HL-60/S4 (cell line): ENCODE results near the gene ZNFX1.
"Not testable (repeated sequence)": the region's sequence is repeated elsewhere in the genome, so short reads cannot be mapped to it uniquely, and the experiment has no call there.

Source experiments
- in situ Hi-C: fragments of 300-500 bp; cut with MboI; formaldehyde crosslinking; loops from 2 replicates; pipeline ENCODE4 v1.14.3; 2022; ENCODE audit warnings: low sequenced_read_pairs

Gene ZNFX1

DNA sequence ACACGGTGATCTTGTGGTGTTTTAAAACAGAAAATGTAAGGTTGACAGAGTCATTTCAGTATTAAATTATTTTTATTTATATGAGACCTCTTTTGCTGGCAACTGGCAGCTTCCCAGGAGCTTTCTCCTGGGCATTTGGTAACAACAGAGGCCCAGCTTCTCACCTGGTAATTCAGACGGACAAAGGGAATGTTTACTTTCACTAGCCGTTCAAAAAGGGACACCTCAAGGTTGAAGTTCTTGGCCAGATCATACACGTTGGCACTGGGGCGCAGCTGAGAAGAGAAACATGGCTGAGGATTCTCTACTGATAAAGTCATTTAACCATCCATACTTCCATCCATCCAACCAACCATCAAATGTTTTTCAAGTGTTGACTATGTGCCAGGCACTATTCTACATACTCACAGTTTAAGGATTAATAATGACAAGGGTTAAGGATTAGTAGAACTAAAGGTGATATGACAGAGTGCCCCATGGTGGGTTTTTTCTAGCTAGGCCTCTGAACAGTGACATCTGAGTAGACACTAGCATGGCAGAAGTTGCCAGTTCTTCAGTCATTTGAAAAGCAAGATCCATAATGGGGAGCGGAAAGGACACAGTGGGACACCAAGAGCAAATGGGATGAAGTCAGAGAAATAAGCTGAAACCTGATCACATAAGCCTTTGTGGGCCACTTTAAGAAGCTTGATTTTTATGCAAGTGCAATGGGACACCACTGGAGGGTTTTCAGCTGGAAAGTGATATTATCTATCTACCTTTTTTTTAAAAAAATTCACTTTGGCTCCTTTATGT, 25.1 kb downstream of the ZNFX1 start:
- in situ Hi-C loops: no loop called here

GRCh38 chr20:49248879-49249665, 28.8 kb downstream of the ZNFX1 start:
- in situ Hi-C loops: no loop called here

DNA sequence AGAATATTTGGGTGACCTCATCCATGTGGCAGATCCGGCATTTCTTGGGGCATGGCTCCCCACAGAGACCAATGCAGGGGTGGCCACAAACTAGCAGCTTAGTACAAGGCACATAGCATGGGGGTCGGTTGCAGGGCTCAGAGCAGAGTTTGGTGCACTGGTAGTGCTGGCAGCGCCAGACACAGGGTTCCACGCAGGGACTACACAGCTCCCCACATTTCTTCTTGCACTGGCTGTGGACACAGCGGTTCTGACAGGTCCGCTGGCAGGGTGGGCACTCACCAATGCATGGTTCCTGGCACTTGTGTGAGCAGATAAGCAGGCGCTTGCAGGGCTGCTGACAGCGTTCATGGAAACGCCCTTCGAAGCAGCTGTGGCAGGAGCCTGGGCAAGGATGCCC, 29.6 kb downstream of the ZNFX1 start:
- in situ Hi-C loops: no loop called here

DNA sequence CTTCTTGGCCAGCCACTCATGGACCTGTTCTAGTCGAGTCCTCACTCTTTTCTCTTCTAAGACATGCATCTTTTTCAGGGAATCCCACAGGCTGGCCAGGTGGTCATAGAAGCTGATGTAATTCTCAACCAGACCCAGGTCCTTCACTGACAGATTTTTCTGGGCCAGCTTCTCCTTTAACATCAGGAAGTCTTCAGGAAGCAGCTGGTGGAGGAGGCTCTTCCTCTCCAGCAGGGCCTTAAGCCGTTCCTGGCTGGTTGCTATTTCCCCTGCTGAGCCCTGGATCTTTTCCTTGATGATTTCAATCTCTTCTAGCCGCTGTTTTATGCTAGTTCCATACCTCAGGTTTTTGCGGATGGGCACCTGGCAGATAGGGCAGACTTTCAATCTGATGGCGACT, 30.1 kb downstream of the ZNFX1 start:
- in situ Hi-C loops: no loop called here

DNA sequence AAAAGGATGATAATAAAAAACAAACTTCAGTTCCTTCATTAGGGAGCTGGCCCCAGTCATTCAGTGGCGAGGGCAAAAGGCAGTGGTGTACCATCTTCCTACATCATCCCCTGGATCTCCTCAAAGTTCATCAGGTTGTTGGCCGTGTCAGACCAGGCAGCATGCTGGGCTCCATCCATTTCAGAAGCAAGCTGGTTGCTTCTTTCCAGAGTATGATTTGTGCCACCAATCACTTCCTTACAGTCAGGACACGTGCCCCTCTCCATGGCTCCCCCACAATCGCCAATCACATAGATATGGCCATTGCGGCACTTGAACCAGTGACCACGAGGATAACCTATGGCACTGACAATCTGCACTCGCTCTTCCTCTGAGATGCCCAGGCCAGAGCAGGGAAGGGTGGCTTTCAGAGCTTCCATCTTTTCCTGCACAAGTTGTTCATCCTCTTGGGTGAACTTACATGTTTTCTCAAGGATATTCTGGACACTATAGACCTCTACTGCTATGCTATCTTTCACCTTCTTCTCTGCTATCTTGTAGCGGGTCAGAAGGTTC, 30.6 kb downstream of the ZNFX1 start:
- in situ Hi-C loops: no loop called here

GRCh38 chr20:49245921-49246740, 31.7 kb downstream of the ZNFX1 start:
- in situ Hi-C loops: no loop called here

DNA sequence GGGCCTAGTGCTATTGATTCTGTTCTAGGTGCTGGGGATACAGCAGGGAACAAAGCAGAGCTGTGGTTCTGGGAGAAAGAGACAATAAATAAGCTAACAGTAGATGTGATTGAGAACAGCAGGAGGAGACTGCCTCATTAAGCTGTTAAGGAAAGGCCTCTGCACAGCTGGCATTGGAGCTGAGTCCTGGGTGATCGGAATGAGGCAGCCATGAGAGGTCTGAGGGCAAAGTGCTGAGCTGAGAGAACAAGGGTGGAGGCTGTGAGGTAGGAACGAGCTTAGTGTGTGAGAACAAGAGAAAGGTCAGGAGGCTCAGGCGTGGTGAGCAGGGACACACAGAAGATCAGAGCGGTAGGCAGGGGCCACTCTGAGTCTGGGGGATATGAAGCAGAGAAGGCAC, 40.3 kb downstream of the ZNFX1 start:
- in situ Hi-C loops: no loop called here

DNA sequence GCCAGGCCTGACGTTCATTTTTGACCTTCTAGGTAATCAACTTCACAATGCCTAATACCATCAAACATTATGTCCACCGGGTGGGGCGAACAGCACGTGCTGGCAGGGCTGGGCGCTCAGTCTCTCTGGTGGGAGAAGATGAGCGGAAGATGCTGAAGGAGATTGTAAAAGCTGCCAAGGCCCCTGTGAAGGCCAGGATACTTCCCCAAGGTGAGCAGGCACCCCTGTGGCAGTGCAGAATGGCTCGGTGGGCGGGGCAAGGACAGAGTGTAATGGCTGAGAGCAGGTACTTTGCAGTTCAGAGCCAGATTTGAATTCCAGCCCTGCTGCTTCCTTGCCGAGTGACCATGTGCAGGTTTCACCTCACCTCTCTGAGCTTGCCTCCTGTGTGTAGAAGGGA, 41.6 kb downstream of the ZNFX1 start:
- in situ Hi-C loops: no loop called here

DNA sequence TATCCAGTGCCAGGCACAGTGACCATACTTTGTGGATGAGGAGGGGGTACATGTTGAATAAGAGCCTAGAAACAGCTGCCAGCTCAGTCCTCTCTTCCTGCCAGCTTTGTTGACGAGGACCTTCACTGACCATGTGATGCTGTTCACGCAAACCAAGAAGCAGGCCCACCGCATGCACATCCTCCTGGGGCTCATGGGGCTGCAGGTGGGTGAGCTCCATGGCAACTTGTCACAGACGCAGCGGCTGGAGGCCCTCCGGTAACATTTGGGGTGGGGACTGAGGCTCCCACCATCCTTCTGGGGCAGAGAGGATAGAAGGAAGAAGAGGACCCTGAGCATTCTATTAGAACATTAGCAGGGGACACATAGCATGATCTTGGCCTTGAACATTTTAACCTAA, 43.0 kb downstream of the ZNFX1 start:
- in situ Hi-C loops: no loop called here

DNA sequence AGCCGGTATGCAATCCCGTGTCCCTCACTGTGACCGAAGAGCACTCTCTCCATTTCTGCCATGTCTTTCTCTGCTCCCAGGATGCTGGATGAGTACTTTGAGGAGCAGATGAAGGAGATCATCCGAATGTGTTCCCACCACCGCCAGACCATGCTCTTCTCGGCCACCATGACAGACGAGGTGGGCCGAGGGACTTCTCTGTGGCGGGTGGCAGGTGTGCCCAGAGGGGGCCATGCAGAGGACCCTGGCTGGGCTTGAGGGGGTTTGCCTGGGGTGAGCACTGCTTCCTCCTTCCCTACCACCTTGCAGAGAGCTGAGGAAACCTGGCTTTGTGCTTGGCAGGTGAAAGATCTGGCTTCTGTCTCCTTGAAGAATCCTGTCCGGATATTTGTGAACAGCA, 44.6 kb downstream of the ZNFX1 start:
- in situ Hi-C loops: no loop called here

DNA sequence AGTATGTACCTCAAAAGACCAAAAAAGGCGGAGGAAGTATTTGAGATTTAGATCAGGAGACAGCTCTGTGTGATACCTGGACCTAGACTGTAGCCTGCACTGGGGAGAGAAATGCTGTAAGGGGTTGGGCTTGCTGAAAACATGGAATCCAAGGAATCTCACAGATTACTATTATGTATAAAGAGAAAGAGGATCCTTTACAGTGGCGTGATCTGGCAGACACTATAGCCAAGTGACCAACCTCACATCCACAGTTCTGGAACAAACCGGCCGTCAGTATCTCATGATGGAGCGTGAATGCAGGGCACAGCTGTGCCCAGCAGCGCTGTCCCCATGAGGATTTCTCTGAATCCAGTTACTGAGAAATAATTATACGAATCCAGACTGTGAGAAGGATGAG, 46.4 kb downstream of the ZNFX1 start:
- in situ Hi-C loops: no loop called here

- in situ Hi-C loops: no loop called here
Measured at GRCh38 chr20:49230561-49231133, 47.2 kb downstream of the ZNFX1 start.

GRCh38 chr20:49230021-49230420, 47.8 kb downstream of the ZNFX1 start:
- in situ Hi-C loops: no loop called here

DNA sequence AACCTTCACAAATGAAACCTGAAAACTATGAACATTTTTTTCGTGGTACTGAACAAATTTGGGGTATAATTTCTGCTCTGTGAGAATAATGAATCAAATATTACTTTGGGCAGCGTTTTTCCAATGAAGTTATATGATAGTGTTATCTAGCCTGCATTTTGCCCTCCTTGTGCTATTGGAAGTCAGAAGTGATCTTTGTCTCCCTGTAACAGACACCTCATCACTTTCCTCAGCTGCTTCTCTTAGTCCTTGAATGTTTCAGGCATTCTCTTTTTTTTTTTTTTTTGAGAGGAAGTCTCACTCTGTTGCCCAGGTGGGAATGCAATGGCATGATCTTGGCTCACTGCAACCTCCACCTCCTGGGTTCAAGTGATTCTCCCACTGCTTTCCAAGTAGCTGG, 48.5 kb downstream of the ZNFX1 start:
- in situ Hi-C loops: no loop called here

DNA sequence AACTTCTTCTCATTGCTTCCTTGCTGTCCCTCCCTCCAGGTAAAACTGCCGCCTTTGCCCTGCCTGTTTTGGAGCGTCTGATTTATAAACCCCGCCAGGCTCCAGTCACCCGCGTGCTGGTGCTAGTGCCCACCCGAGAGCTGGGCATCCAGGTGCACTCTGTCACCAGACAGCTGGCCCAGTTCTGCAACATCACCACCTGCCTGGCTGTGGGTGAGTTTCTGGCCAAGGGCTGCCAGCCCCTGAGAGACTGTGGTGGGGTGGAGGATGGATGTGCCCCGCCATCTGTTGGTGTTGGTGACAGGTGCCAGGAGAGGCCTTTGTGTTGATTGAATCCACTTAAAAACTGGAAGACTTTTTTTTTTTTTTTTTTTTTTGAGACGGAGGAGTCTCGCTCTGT, 49.2 kb downstream of the ZNFX1 start:
- in situ Hi-C loops: no loop called here

DNA sequence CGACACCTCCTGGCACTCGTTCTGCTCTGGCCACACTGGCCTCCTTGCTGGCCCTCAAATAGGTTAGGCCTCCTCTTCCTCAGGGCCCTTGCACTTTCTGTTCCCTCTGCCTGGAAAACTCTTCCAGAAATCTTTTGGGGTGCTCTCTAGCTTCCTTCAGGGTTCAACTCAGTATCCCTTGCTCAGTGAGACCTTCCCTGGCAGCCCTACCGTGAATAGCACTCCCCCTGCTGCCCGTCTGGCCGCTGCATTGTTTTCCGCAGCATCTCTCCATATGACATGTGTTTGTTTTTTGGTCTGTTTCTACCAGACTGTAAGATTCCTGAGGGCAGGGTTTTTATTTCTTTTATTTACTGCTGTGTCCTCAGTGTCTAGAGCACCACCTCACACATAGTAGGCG, 52.0 kb downstream of the ZNFX1 start:
- in situ Hi-C loops: no loop called here

GRCh38 chr20:49219924-49220831, 57.7 kb downstream of the ZNFX1 start:
- in situ Hi-C loops: no loop called here

- in situ Hi-C loops: no loop called here
Measured at GRCh38 chr20:49219091-49219923, 58.5 kb downstream of the ZNFX1 start, which contains the start of gene DDX27. TSS of gene DDX27 (plus strand) at chr20:49219416. CDS start at chr20:49219449, 33 bp downstream.

GRCh38 chr20:49218739-49219090, 59.1 kb downstream of the ZNFX1 start:
- in situ Hi-C loops: not testable (repeated sequence)
